Osteoblast (primary cell): Measurements from ENCODE around the gene DMD. TPM values are rescaled to one million over a fixed set of nuclear protein-coding genes. Genes with fewer than 3 reads are reported as not detected.

Source experiments
- DNase-seq: peaks from one replicate; pipeline ENCODE4 v3.0.0; 2011; ENCODE audit warnings: low spot score, mixed read lengths; ENCODE audit not compliant: insufficient read length; ENCODE audit errors: missing footprints
- H2AFZ ChIP-seq: 2 replicates; pipeline ENCODE4 v1.6.0; 2011; ENCODE audit warnings: mild to moderate bottlenecking, low read length
- H3K27ac ChIP-seq: 2 replicates; pipeline ENCODE4 v1.5.1; 2011; ENCODE audit warnings: mild to moderate bottlenecking, low read depth, low read length, moderate library complexity
- H3K27me3 ChIP-seq: 2 replicates; pipeline ENCODE4 v1.6.0; 2012; ENCODE audit warnings: mild to moderate bottlenecking, control low read depth, inconsistent platforms, low read length, moderate library complexity; ENCODE audit not compliant: insufficient read depth
- H3K36me3 ChIP-seq: 2 replicates; pipeline ENCODE4 v1.5.1; 2011; ENCODE audit warnings: mild to moderate bottlenecking, low read length, control low read depth, moderate library complexity; ENCODE audit not compliant: insufficient read depth
- H3K4me1 ChIP-seq: 2 replicates; pipeline ENCODE4 v1.5.1; 2011; ENCODE audit warnings: mild to moderate bottlenecking, low read length, control low read depth, moderate library complexity; ENCODE audit not compliant: insufficient read depth
- H3K4me2 ChIP-seq: 2 replicates; pipeline ENCODE4 v1.6.0; 2011; ENCODE audit warnings: mild to moderate bottlenecking, low read length; ENCODE audit not compliant: insufficient read depth
- H3K4me3 ChIP-seq: fragments of 200-600 bp; sonication (generic); 3 replicates; pipeline ENCODE4 v1.5.1; 2012; ENCODE audit warnings: mild to moderate bottlenecking, low read length, inconsistent platforms; ENCODE audit not compliant: insufficient read depth
- H3K79me2 ChIP-seq: 2 replicates; pipeline ENCODE4 v1.6.0; 2012; ENCODE audit warnings: mild to moderate bottlenecking, low read length, control low read depth, inconsistent platforms; ENCODE audit not compliant: insufficient read depth
- H3K9me3 ChIP-seq: 2 replicates; pipeline ENCODE4 v1.5.1; 2011; ENCODE audit warnings: low read depth, low read length, control low read depth
- H4K20me1 ChIP-seq: 2 replicates; pipeline ENCODE4 v1.6.0; 2012; ENCODE audit warnings: mild to moderate bottlenecking, low read length, control low read depth; ENCODE audit not compliant: insufficient read depth
- CTCF ChIP-seq: IDR thresholded peaks from 2 replicates; pipeline ENCODE4 v1.5.1; 2011; ENCODE audit warnings: mild to moderate bottlenecking, low read depth, low read length, moderate library complexity; ENCODE audit errors: extremely low read depth
- total RNA-seq: library from RNA; depleted of rRNA; stranded (reverse); fragments of >200 nt; gene quantifications from 2 replicates; pipeline ENCODE4 v1.2.3, GENCODE V29; 2012

The DMD gene
- total RNA-seq, 1 donor, result 12.7 TPM

GRCh38 chrX:32774966-32775365, 436.4 kb downstream of the DMD start:
- DNase-seq, result no peak
- no peaks in the 10 kb centered on the region for H4K20me1 ChIP-seq
- no peaks in the 10 kb centered on the region for H3K79me2 ChIP-seq
- TF ChIP-seq CTCF, result no peak
- H3K27me3 ChIP-seq, result no peaks in the 10 kb centered on the region
- H2AFZ ChIP-seq, result no peak overlapping the region
- no peaks in the 10 kb centered on the region for H3K9me3 ChIP-seq
- H3K4me1 ChIP-seq, result no peaks in the 10 kb centered on the region
- no peaks in the 10 kb centered on the region for H3K36me3 ChIP-seq
- no peak overlapping the region for H3K4me2 ChIP-seq
- H3K4me3 ChIP-seq, result no peak overlapping the region
- no peak overlapping the region for H3K27ac ChIP-seq

GRCh38 chrX:32749070-32749469, 462.3 kb downstream of the DMD start:
- no peaks in the 10 kb centered on the region for H3K36me3 ChIP-seq
- no peaks in the 10 kb centered on the region for H3K79me2 ChIP-seq
- no peaks in the 10 kb centered on the region for H3K4me1 ChIP-seq
- H3K27me3 ChIP-seq, result no peaks in the 10 kb centered on the region
- H3K4me3 ChIP-seq, result no peak overlapping the region
- H3K27ac ChIP-seq, result no peak overlapping the region
- DNase-seq, result no peak
- H4K20me1 ChIP-seq, result no peaks in the 10 kb centered on the region
- no peak for TF ChIP-seq CTCF
- no peaks in the 10 kb centered on the region for H3K9me3 ChIP-seq
- no peak overlapping the region for H3K4me2 ChIP-seq
- no peak overlapping the region for H2AFZ ChIP-seq

- no peak for TF ChIP-seq CTCF
- DNase-seq, result no peak
- Histone ChIP-seq H3K79me2 (no peaks in the 10 kb centered on the region), H3K9me3 (no peaks in the 10 kb centered on the region), H3K36me3 (no peaks in the 10 kb centered on the region), H3K27ac (no peak overlapping the region), H3K4me3 (no peak overlapping the region), H3K4me2 (no peak overlapping the region), H2AFZ (no peak overlapping the region), H4K20me1 (no peaks in the 10 kb centered on the region), H3K4me1 (no peaks in the 10 kb centered on the region), H3K27me3 (no peaks in the 10 kb centered on the region)
Measured at GRCh38 chrX:32745323-32745722, 466.0 kb downstream of the DMD start.

GRCh38 chrX:32744921-32745320, 466.4 kb downstream of the DMD start:
- Histone ChIP-seq H3K4me3 (no peak overlapping the region), H3K36me3 (no peaks in the 10 kb centered on the region), H3K27me3 (no peaks in the 10 kb centered on the region), H3K4me2 (no peak overlapping the region), H3K9me3 (no peaks in the 10 kb centered on the region), H2AFZ (no peak overlapping the region), H3K4me1 (no peaks in the 10 kb centered on the region), H3K79me2 (no peaks in the 10 kb centered on the region), H3K27ac (no peak overlapping the region), H4K20me1 (no peaks in the 10 kb centered on the region)
- no peak for TF ChIP-seq CTCF
- no peak for DNase-seq
